ENCODE results near the gene ENG. TPM values are rescaled to one million over a fixed set of nuclear protein-coding genes. Genes with fewer than 3 reads are reported as not detected.

ENG gene
- total and polyA plus RNA-seq, 10 donors, result 29.2 to 334 (median 222) TPM

- Histone ChIP-seq H3K9me3 (no peaks in the 10 kb centered on the region), H3K27me3 (replicated peaks in 1 of 7) (no peaks in the 10 kb centered on the region), H3K36me3 (peaks cover 0 to 20% (median 3%) of the 10 kb centered on the region in 6 donors), H3K27ac (peak overlapping the region; percentile 13 to 91 (median 80)), H3K4me1 (peaks cover 54 to 100% (median 88%) of the 10 kb centered on the region in 6 donors), H3K4me3 (no peak overlapping the region)
- DNase-seq, result no peak
- 65 to 76% (median 71%) methylated on average over 19 of the region's 19 CpGs for WGBS, 5 donors
- intact Hi-C loops (cut with DNase I; ENCODE audit: low total_unique reads), result loop anchor here (10.0 kb wide), 1 partner anchor 71 kb away; no protein-coding TSS in a partner anchor
- TF ChIP-seq POLR2AphosphoS5 (IDR thresholded peaks at IDR 0.05), result peak in 2 of 3 donors; percentile 34
- TF ChIP-seq CTCF (IDR thresholded peaks at IDR 0.05 in 8 of 11, conservative IDR thresholded peaks at IDR 0.05 in 3 of 11), result no peak
- no peak for TF ChIP-seq POLR2A (IDR thresholded peaks at IDR 0.05)
Observed at GRCh38 chr9:127865645-127866464, 11.4 kb upstream of the ENG start.

GRCh38 chr9:127863191-127863621 is 8.7 kb upstream of the ENG start:
- Histone ChIP-seq H3K27ac (peak overlapping the region; percentile 84 to 92 (median 88)), H3K9me3 (no peaks in the 10 kb centered on the region), H3K4me3 (no peak overlapping the region), H3K4me1 (peaks cover 61 to 100% (median 88%) of the 10 kb centered on the region in 6 donors), H3K27me3 (replicated peaks in 1 of 7) (no peaks in the 10 kb centered on the region), H3K36me3 (peaks cover 0 to 11% (median 0%) of the 10 kb centered on the region in 6 donors)
- TF ChIP-seq CTCF (IDR thresholded peaks at IDR 0.05 in 8 of 11, conservative IDR thresholded peaks at IDR 0.05 in 3 of 11) (no peak), POLR2AphosphoS5 (IDR thresholded peaks at IDR 0.05) (no peak), POLR2A (IDR thresholded peaks at IDR 0.05) (no peak)
- DNase-seq, result no peak
- 53 to 86% (median 66%) methylated on average over 13 of the region's 13 CpGs for WGBS, 5 donors
- intact Hi-C loops (cut with DNase I; ENCODE audit: low total_unique reads), result loop anchor here (10.0 kb wide), 1 partner anchor 68 kb away; no protein-coding TSS in a partner anchor

- Histone ChIP-seq H3K4me1 (peaks cover 70 to 100% (median 91%) of the 10 kb centered on the region in 6 donors), H3K9me3 (no peaks in the 10 kb centered on the region), H3K4me3 (peak overlapping the region in 1 of 8 donors; percentile 15), H3K27ac (peak overlapping the region; percentile 84 to 92 (median 88)), H3K36me3 (peaks cover 0 to 3% (median 0%) of the 10 kb centered on the region in 6 donors), H3K27me3 (replicated peaks in 1 of 7) (no peaks in the 10 kb centered on the region)
- TF ChIP-seq POLR2A (IDR thresholded peaks at IDR 0.05) (no peak), POLR2AphosphoS5 (IDR thresholded peaks at IDR 0.05) (peak; percentile 92 to 94 (median 93)), CTCF (IDR thresholded peaks at IDR 0.05 in 8 of 11, conservative IDR thresholded peaks at IDR 0.05 in 3 of 11) (no peak)
- DNase-seq, result peak; percentile 98
- 10 to 18% (median 13%) methylated on average over 26 to 29 of the region's 29 CpGs for WGBS, 5 donors
- intact Hi-C loops (cut with DNase I; ENCODE audit: low total_unique reads), result loop anchor here (10.0 kb wide), 1 partner anchor 68 kb away; no protein-coding TSS in a partner anchor
Observed at GRCh38 chr9:127862075-127863011, 7.9 kb upstream of the ENG start.
